Tibial nerve (tissue), 4 donors: ENCODE results near the gene RALGAPB. TPM values are rescaled to one million over a fixed set of nuclear protein-coding genes. Genes with fewer than 3 reads are reported as not detected.

Experiments
- DNase-seq, 2 donors: peaks; one replicate each; pipeline ENCODE4 v3.0.0-alpha.2; 2019; ENCODE audit warnings: low spot score in 2 of 2
- H3K27ac ChIP-seq, 4 donors: fragments of 200-600 bp; sonication (generic) in 3 of 4; one replicate each; pipeline ENCODE4 v1.5.1; 2017 to 2019; ENCODE audit warnings: mild to moderate bottlenecking in 1 of 4
- H3K27me3 ChIP-seq, 2 donors: fragments of 200-600 bp; sonication (generic) in 1 of 2; one replicate each; pipeline versions ENCODE4 v1.5.1 to v1.6.0; 2017 to 2019
- H3K36me3 ChIP-seq, 3 donors: fragments of 200-600 bp; sonication (generic); one replicate each; pipeline ENCODE4 v1.5.1; 2018 to 2019
- H3K4me1 ChIP-seq, 4 donors: fragments of 200-600 bp; sonication (generic) in 3 of 4; one replicate each; pipeline ENCODE4 v1.5.1; 2017 to 2019
- H3K4me3 ChIP-seq, 4 donors: fragments of 200-600 bp; sonication (generic) in 3 of 4; one replicate each; pipeline ENCODE4 v1.5.1; 2017 to 2019; ENCODE audit warnings: mild to moderate bottlenecking in 1 of 4, moderate library complexity in 1 of 4
- H3K9me3 ChIP-seq, 4 donors: fragments of 200-600 bp; sonication (generic) in 3 of 4; one replicate each; pipeline ENCODE4 v1.5.1; 2017 to 2019
- CTCF ChIP-seq, 5 experiments: fragments of 200-600 bp in 3 of 5; fragments of 450-650 bp in 2 of 5; sonication (generic) in 3 of 5; IDR thresholded peaks; one replicate each; pipeline ENCODE4 v1.5.1; 2016 to 2019; ENCODE audit warnings: antibody characterized with exemption in 5 of 5, mild to moderate bottlenecking in 3 of 5, moderate library complexity in 2 of 5
- EP300 ChIP-seq, 2 donors: sonication (generic); formaldehyde crosslinking; IDR thresholded peaks; one replicate each; pipeline ENCODE4 v1.6.1; 2017; ENCODE audit warnings: antibody characterized with exemption in 2 of 2, mild to moderate bottlenecking in 1 of 2
- POLR2A ChIP-seq, 2 donors: fragments of 450-650 bp; IDR thresholded peaks; one replicate each; pipeline ENCODE4 v1.6.1; 2017; ENCODE audit warnings: antibody characterized with exemption in 2 of 2, mild to moderate bottlenecking in 2 of 2, moderate library complexity in 2 of 2
- WGBS, 2 donors: methylation state at CpG; one replicate each; pipeline ENCODE4 v1.1.5; 2018; 5-methylcytosine and 5-hydroxymethylcytosine counted together
- total RNA-seq, 4 donors: library from RNA; depleted of rRNA; stranded (reverse); fragments of >200 nt; gene quantifications; one replicate each; pipeline ENCODE4 v1.1.0, GENCODE V29; 2016

The RALGAPB gene
- total RNA-seq, 4 donors from 2014 or later = 33.9 to 45.9 (median 44.3) TPM

GRCh38 chr20:38608188-38608587 is 135.5 kb downstream of the RALGAPB start:
- peaks cover 0 to 26% of the 10 kb centered on the region in 2 donors for H3K27me3 ChIP-seq
- H3K36me3 ChIP-seq = no peaks in the 10 kb centered on the region
- TF ChIP-seq EP300 (IDR thresholded peaks at IDR 0.05) = no peak
- TF ChIP-seq POLR2A (IDR thresholded peaks at IDR 0.05) = no peak
- TF ChIP-seq CTCF (IDR thresholded peaks at IDR 0.05) = no peak
- no peak for DNase-seq
- H3K9me3 ChIP-seq = no peaks in the 10 kb centered on the region
- H3K27ac ChIP-seq = no peak overlapping the region
- 62 to 65% methylated on average over 4 of the region's 4 CpGs for WGBS, 2 donors
- H3K4me3 ChIP-seq = no peak overlapping the region
- H3K4me1 ChIP-seq = no peaks in the 10 kb centered on the region

GRCh38 chr20:38609815-38610214 is 137.2 kb downstream of the RALGAPB start:
- no peak for DNase-seq
- TF ChIP-seq POLR2A (IDR thresholded peaks at IDR 0.05) (no peak), CTCF (IDR thresholded peaks at IDR 0.05) (no peak), EP300 (IDR thresholded peaks at IDR 0.05) (no peak)
- Histone ChIP-seq H3K27ac (no peak overlapping the region), H3K27me3 (peaks cover 0 to 17% of the 10 kb centered on the region in 2 donors), H3K4me3 (no peak overlapping the region), H3K36me3 (no peaks in the 10 kb centered on the region), H3K4me1 (no peaks in the 10 kb centered on the region), H3K9me3 (no peaks in the 10 kb centered on the region)
- 76 to 83% methylated on average over 4 of the region's 4 CpGs for WGBS, 2 donors

GRCh38 chr20:38610521-38610920 is 137.9 kb downstream of the RALGAPB start:
- DNase-seq = no peak
- Histone ChIP-seq H3K27me3 (peaks cover 0 to 12% of the 10 kb centered on the region in 2 donors), H3K9me3 (no peaks in the 10 kb centered on the region), H3K4me1 (no peaks in the 10 kb centered on the region), H3K27ac (no peak overlapping the region), H3K36me3 (no peaks in the 10 kb centered on the region), H3K4me3 (no peak overlapping the region)
- no peak for TF ChIP-seq CTCF (IDR thresholded peaks at IDR 0.05)
- TF ChIP-seq POLR2A (IDR thresholded peaks at IDR 0.05) = no peak
- no peak for TF ChIP-seq EP300 (IDR thresholded peaks at IDR 0.05)
- WGBS, 2 donors = 64 to 71% methylated on average over 5 of the region's 5 CpGs

- no peaks in the 10 kb centered on the region for H3K4me1 ChIP-seq
- 70 to 72% methylated on average over 5 of the region's 5 CpGs for WGBS, 2 donors
- H3K36me3 ChIP-seq = no peaks in the 10 kb centered on the region
- no peak overlapping the region for H3K27ac ChIP-seq
- H3K27me3 ChIP-seq = peaks cover 0 to 6% of the 10 kb centered on the region in 2 donors
- no peak for DNase-seq
- TF ChIP-seq CTCF (IDR thresholded peaks at IDR 0.05) = no peak
- TF ChIP-seq POLR2A (IDR thresholded peaks at IDR 0.05) = no peak
- no peak for TF ChIP-seq EP300 (IDR thresholded peaks at IDR 0.05)
- no peaks in the 10 kb centered on the region for H3K9me3 ChIP-seq
- H3K4me3 ChIP-seq = no peak overlapping the region
Measured at GRCh38 chr20:38612751-38613515, 140.3 kb downstream of the RALGAPB start.

- WGBS, 2 donors = 85 to 89% methylated on average over 15 of the region's 15 CpGs
- H3K27ac ChIP-seq = no peak overlapping the region
- H3K36me3 ChIP-seq = no peaks in the 10 kb centered on the region
- H3K27me3 ChIP-seq = peaks cover 0 to 6% of the 10 kb centered on the region in 2 donors
- TF ChIP-seq EP300 (IDR thresholded peaks at IDR 0.05) (no peak), CTCF (IDR thresholded peaks at IDR 0.05) (no peak), POLR2A (IDR thresholded peaks at IDR 0.05) (no peak)
- H3K9me3 ChIP-seq = no peaks in the 10 kb centered on the region
- no peak for DNase-seq
- no peaks in the 10 kb centered on the region for H3K4me1 ChIP-seq
- no peak overlapping the region for H3K4me3 ChIP-seq
Measured at GRCh38 chr20:38615283-38615682, 142.6 kb downstream of the RALGAPB start.
